Measurements from ENCODE around the gene CHST15.

Gene CHST15

GRCh38 chr10:124053971-124054370 lies 39.4 kb downstream of the CHST15 start:
- TF ChIP-seq CTCF (IDR thresholded peaks at IDR 0.05; ENCODE audit: low read depth, low read length): no peak
- DNase-seq (ENCODE audit: extremely low read depth, low read depth): no peak

GRCh38 chr10:124052561-124052960 lies 40.8 kb downstream of the CHST15 start:
- no peak for TF ChIP-seq CTCF (IDR thresholded peaks at IDR 0.05; ENCODE audit: low read depth, low read length)
- no peak for DNase-seq (ENCODE audit: extremely low read depth, low read depth)

GRCh38 chr10:124050021-124051015 lies 43.1 kb downstream of the CHST15 start:
- DNase-seq (ENCODE audit: extremely low read depth, low read depth): no peak
- no peak for TF ChIP-seq CTCF (IDR thresholded peaks at IDR 0.05; ENCODE audit: low read depth, low read length)

- DNase-seq (ENCODE audit: extremely low read depth, low read depth): no peak
- TF ChIP-seq CTCF (IDR thresholded peaks at IDR 0.05; ENCODE audit: low read depth, low read length): no peak
These were observed 43.9 kb downstream of the CHST15 start for GRCh38 chr10:124049484-124049883.

- DNase-seq (ENCODE audit: extremely low read depth, low read depth): no peak
- TF ChIP-seq CTCF (IDR thresholded peaks at IDR 0.05; ENCODE audit: low read depth, low read length): no peak
These were observed 44.8 kb downstream of the CHST15 start for GRCh38 chr10:124048371-124049290.

GRCh38 chr10:124047427-124048152 lies 45.8 kb downstream of the CHST15 start:
- DNase-seq (ENCODE audit: extremely low read depth, low read depth): no peak
- TF ChIP-seq CTCF (IDR thresholded peaks at IDR 0.05; ENCODE audit: low read depth, low read length): no peak

Measured in AG09319 (cell line).